HG03558 (cell line): ENCODE results near the gene CMSS1.
A peak's percentile ranks its signal among the peaks of the same experiment; 100 is the strongest.
"Not testable (repeated sequence)": the region's sequence is repeated elsewhere in the genome, so short reads cannot be mapped to it uniquely, and the experiment has no call there.

Experiments
- ATAC-seq: cut with Tn5 transposase; IDR thresholded peaks from one replicate; pipeline ENCODE4 v1.9.1; 2021; ENCODE audit warnings: moderate number of reproducible peaks; ENCODE audit not compliant: unreplicated experiment; ENCODE audit errors: extremely low read depth

Gene CMSS1

GRCh38 chr3:100042166-100042981, 224.7 kb downstream of the CMSS1 start:
- ATAC-seq, result no peak

GRCh38 chr3:100043271-100043670, 225.6 kb downstream of the CMSS1 start:
- ATAC-seq, result no peak

GRCh38 chr3:100044369-100044768, 226.7 kb downstream of the CMSS1 start:
- peak; percentile 76 for ATAC-seq

- ATAC-seq, result no peak
These were observed 228.0 kb downstream of the CMSS1 start for GRCh38 chr3:100045696-100046095.

GRCh38 chr3:100046986-100047385, 229.3 kb downstream of the CMSS1 start:
- ATAC-seq, result no peak

GRCh38 chr3:100047455-100048141, 229.9 kb downstream of the CMSS1 start:
- ATAC-seq, result peak; percentile 48

- no peak for ATAC-seq
These were observed 230.6 kb downstream of the CMSS1 start for GRCh38 chr3:100048248-100048647.

- ATAC-seq, result not testable (repeated sequence)
These were observed 233.9 kb downstream of the CMSS1 start for GRCh38 chr3:100051513-100051912.

GRCh38 chr3:100053951-100054620, 236.4 kb downstream of the CMSS1 start:
- no peak for ATAC-seq

- ATAC-seq, result no peak
These were observed 240.3 kb downstream of the CMSS1 start for GRCh38 chr3:100057716-100058575.

GRCh38 chr3:100059472-100059871, 241.8 kb downstream of the CMSS1 start:
- no peak for ATAC-seq

- ATAC-seq, result no peak
These were observed 243.2 kb downstream of the CMSS1 start for GRCh38 chr3:100060685-100061484.

- no peak for ATAC-seq
These were observed 245.0 kb downstream of the CMSS1 start for GRCh38 chr3:100062665-100063064.

GRCh38 chr3:100063929-100064461, 246.3 kb downstream of the CMSS1 start:
- no peak for ATAC-seq

- no peak for ATAC-seq
These were observed 249.9 kb downstream of the CMSS1 start for GRCh38 chr3:100067589-100067988.

GRCh38 chr3:100068826-100069225, 251.2 kb downstream of the CMSS1 start:
- ATAC-seq, result no peak

- no peak for ATAC-seq
These were observed 251.8 kb downstream of the CMSS1 start for GRCh38 chr3:100069472-100069871.

GRCh38 chr3:100072326-100073048, 254.8 kb downstream of the CMSS1 start:
- no peak for ATAC-seq
